GM12891 (cell line): ENCODE results near the gene C12orf76.

ENCODE experiments used
- DNase-seq: peaks from one replicate; pipeline ENCODE4 v3.0.0; 2011; ENCODE audit warnings: low spot score; ENCODE audit not compliant: insufficient read length
- FAIRE-seq: peaks from 2 replicates; lab custom pipeline; 2011; peaks lifted over from hg19 to GRCh38; lab: Jason Lieb, UNC
- PAX5 ChIP-seq: IDR thresholded peaks from 2 replicates; pipeline ENCODE4 v1.6.1; 2011; ENCODE audit warnings: low read length, moderate library complexity, mild to moderate bottlenecking; ENCODE audit not compliant: insufficient read depth, severe bottlenecking
- POLR2A ChIP-seq: IDR thresholded peaks from 2 replicates; pipeline ENCODE4 v1.6.1; 2011; ENCODE audit warnings: low read depth, low read length, control low read depth
- POLR2AphosphoS5 ChIP-seq: IDR thresholded peaks from 2 replicates; pipeline ENCODE4 v1.6.1; 2011; ENCODE audit warnings: low read depth, low read length, control low read depth
- POU2F2 ChIP-seq: IDR thresholded peaks from 2 replicates; pipeline ENCODE4 v1.6.1; 2011; ENCODE audit warnings: low read depth, mild to moderate bottlenecking, control low read depth, low read length, moderate library complexity
- SPI1 ChIP-seq: IDR thresholded peaks from 2 replicates; pipeline ENCODE4 v1.6.1; 2011; ENCODE audit warnings: low read depth, low read length, control low read depth
- TAF1 ChIP-seq: IDR thresholded peaks from 2 replicates; pipeline ENCODE4 v1.6.1; 2011; ENCODE audit warnings: low read depth, low read length, control low read depth

C12orf76 gene

DNA sequence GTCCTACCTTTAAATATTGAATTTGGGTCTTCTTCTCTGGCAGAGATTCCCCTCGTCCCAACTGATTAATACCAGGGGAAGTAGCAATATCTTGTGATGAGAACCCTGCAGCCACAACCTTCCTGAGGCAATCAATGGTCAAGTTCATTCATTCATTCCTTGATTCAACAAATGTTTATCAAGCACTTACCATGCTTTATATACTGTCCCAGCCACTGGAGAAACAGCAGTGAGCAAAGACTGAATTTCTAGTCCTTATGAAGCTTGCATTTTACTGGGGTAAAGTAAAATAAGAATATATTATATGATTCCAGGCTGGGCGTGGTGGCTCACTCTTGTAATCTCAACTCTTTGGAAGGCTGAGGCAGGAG is 51.9 kb downstream of the C12orf76 start:
- DNase-seq, result no peak
- TF ChIP-seq POLR2A (no peak), SPI1 (no peak), PAX5 (no peak), POLR2AphosphoS5 (no peak), POU2F2 (no peak), TAF1 (no peak)

DNA sequence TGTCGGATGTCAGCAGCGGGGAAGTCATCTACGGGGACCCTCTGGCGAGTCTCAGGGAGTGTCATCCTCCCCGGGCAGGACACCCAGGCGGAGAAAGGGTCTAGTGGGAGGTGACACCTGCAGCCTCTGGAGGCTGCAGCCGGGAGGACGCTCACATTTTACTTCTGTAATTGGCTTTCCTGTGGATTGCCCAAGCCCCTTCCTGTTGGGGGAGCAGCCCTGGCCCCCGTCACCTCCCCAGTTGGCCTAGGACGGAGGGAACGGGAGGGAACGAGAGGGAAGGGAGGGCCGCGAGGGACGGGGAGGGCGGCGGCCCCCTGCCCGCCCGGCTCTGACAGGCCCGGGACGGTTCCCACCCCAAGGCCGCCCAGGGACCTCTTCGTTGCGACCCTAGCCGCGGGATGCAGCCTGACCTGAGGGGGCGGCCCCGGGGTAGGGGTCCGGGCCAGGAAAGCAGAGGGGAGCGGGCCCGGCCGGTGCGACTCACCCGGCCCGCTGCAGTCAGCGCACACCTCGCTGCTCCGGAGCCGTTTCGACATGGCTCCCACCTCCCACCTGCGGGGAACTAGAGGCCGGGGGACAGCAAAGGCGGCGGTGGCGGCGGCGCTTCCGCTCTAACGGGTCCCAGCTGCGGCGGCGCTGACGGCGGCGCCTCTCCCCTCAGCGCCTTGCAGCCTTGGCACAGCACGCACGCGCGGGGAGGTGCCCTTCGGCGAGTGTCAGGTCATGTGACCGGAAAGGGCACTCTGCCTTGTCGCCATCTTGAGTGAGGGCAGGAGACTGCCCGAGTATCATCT is 52.4 kb downstream of the C12orf76 start, which contains the start of gene GIT2:
Gene GIT2 (minus strand): TSS at position 683 of the 797 bp plus-strand sequence. CDS start 144 bp downstream, at position 539.
- DNase-seq, result peak; percentile 89
- TF ChIP-seq POLR2A (peak; percentile 83), SPI1 (peak; percentile 52; the same call in 1 of the 2 replicates), POLR2AphosphoS5 (peak; percentile 85), TAF1 (peak; percentile 65), POU2F2 (no peak; the same call in 1 of the 2 replicates), PAX5 (no peak)
- FAIRE-seq, result peak; percentile 96

More for the DNA sequence above, 51.9 kb downstream of the C12orf76 start:
- FAIRE-seq, result no peak

DNA sequence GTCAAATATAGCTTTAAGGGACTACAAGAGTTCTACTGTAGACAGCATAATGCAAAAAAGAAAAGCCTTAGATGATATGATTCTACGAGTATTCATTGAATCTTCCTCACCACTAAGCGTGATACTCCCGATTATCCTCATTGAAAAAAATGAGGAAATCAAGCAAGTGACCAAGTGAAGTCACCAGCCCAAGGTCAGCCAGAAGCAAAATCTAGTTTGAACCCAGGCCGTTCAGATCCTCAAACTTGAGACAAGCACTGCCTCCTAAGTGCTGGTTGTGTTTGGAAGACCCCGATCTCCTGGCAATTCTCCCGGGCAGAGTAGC is 53.0 kb downstream of the C12orf76 start:
- FAIRE-seq (no peak), DNase-seq (no peak)
- TF ChIP-seq PAX5 (no peak), POLR2AphosphoS5 (no peak), TAF1 (no peak), POU2F2 (no peak), POLR2A (no peak), SPI1 (no peak)

DNA sequence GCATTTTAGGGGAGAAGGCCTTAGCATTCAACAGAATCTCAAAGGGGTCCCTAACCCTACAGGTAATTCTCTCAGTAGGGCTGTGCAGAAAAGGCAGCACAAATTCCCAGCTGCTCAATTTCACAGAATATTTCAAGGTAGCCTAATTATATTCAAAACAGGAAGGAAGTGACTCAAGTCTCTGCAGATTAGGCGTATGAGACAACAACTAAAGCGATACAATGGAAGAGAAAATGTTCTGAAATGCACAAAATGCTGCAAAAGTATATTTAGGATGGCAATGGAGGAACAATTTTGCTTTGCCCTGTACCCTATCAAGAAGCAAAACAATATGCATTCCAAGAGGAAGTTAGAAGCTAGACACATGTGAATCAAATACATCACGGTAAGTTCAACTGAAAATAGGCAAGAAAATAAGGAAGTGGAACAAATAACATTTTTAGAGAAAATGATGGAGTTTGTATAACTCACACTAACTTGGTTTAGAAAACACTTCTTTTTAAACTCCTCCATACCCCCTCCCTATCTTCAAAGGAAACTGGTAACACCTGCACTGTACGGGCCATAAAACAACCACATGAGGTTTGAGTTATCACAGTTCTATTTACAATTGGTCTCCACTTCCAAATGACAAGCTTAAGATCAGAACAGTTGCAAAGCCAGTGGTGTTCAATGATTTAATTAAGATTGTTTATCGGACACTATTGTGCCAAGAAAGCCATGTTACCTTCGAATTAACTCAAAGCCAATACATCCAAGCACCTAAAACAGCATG is 53.7 kb downstream of the C12orf76 start:
- DNase-seq (no peak), FAIRE-seq (peak; percentile 50)
- no peak for TF ChIP-seq POLR2A
- no peak for TF ChIP-seq TAF1
- TF ChIP-seq SPI1, result peak; percentile 66

DNA sequence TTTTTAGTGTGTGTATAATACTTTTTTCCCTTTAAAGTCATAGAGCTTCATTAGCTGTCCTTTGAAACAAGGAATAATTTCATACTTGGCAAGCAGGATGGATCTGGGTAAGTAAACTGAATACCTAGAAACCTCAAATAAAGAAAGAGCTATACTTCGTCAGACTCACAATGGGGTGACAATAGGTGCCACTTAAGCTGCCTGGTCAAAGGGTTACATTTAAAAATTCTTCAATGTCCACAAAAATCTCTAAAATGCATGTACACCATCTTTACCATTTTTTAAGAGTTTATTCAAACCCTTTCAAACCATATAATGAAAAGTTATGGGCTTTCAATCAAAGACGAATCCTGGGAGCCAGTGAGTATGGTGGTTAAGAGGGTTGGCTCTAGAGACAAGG is 55.2 kb downstream of the C12orf76 start:
- FAIRE-seq, result no peak
- TF ChIP-seq SPI1 (no peak), TAF1 (no peak), POLR2A (no peak), PAX5 (no peak), POU2F2 (no peak), POLR2AphosphoS5 (no peak)
- no peak for DNase-seq

DNA sequence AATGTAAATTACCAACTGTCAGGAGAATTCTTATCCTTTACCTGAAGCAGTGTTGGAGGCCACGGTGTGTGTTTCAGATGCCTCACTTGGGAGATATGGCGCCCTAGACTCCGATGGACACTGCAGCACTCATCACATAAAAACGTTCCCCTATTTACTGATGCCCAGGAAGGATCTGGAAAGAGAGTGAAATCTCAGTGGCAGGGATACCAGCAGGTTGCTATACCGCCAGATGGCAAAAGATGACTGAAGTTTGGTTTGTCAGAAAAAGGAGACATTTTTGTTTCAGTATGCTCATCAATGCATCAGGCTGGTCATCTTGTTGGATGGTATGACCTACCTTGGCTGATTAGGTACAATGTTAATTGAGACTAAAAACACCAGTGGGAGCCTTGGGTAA is 56.7 kb downstream of the C12orf76 start:
- no peak for DNase-seq
- TF ChIP-seq TAF1 (no peak), POU2F2 (no peak), SPI1 (no peak), PAX5 (no peak), POLR2AphosphoS5 (no peak), POLR2A (no peak)
- no peak for FAIRE-seq
